NCI-H1930 (cell line): ENCODE measurements around the gene RAB5A.
"Not testable (repeated sequence)": the region's sequence is repeated elsewhere in the genome, so short reads cannot be mapped to it uniquely, and the experiment has no call there.

ENCODE experiments used
- DNase-seq, 2 experiments: peaks; one replicate each; lab custom pipeline; 2025; lab: John Stamatoyannopoulos, UW

The RAB5A gene

GRCh38 chr3:19946832-19947548, at the start of gene RAB5A:
Gene RAB5A, plus strand, starts transcription at chr3:19947097. Its CDS starts 3,802 bp downstream, at chr3:19950899.
- peak; percentile 88 to 93 for DNase-seq

GRCh38 chr3:19898721-19899120, 48.2 kb upstream of the RAB5A start:
- DNase-seq: no peak

- no peak for DNase-seq
These were observed 47.6 kb upstream of the RAB5A start for GRCh38 chr3:19899264-19899663.

- DNase-seq: not testable (repeated sequence)
These were observed 47.1 kb upstream of the RAB5A start for GRCh38 chr3:19899833-19900232.

GRCh38 chr3:19901337-19901736, 45.6 kb upstream of the RAB5A start:
- DNase-seq: no peak

GRCh38 chr3:19901918-19902317, 45.0 kb upstream of the RAB5A start:
- no peak for DNase-seq

GRCh38 chr3:19903649-19904048, 43.2 kb upstream of the RAB5A start:
- no peak for DNase-seq

GRCh38 chr3:19907523-19907922, 39.4 kb upstream of the RAB5A start:
- no peak for DNase-seq

- no peak for DNase-seq
These were observed 35.4 kb upstream of the RAB5A start for GRCh38 chr3:19911452-19911851.

- no peak for DNase-seq
These were observed 29.7 kb upstream of the RAB5A start for GRCh38 chr3:19917167-19917566.

- no peak for DNase-seq
These were observed 26.4 kb upstream of the RAB5A start for GRCh38 chr3:19920401-19921080.

GRCh38 chr3:19931180-19931692, 15.7 kb upstream of the RAB5A start:
- DNase-seq: no peak

GRCh38 chr3:19931767-19932188, 15.1 kb upstream of the RAB5A start:
- no peak for DNase-seq

- DNase-seq: no peak
These were observed 14.5 kb upstream of the RAB5A start for GRCh38 chr3:19932422-19932821.

GRCh38 chr3:19934098-19934566, 12.8 kb upstream of the RAB5A start, which contains the start of gene EFHB:
Gene EFHB, minus strand, starts transcription at chr3:19934217. Its CDS starts 199 bp downstream, at chr3:19934018.
- peak; percentile 39 to 56 for DNase-seq

GRCh38 chr3:19937459-19938294, 9.2 kb upstream of the RAB5A start:
- no peak for DNase-seq

GRCh38 chr3:19938295-19938627, 8.6 kb upstream of the RAB5A start:
- no peak for DNase-seq

GRCh38 chr3:19940643-19941042, 6.3 kb upstream of the RAB5A start:
- DNase-seq: no peak

GRCh38 chr3:19945534-19945933, 1.4 kb upstream of the RAB5A start:
- DNase-seq: no peak

GRCh38 chr3:19945969-19946831, 697 bp upstream of the RAB5A start:
- DNase-seq: no peak

- DNase-seq: no peak
These were observed 790 bp downstream of the RAB5A start for GRCh38 chr3:19947549-19948225.
